ENCODE measurements around the gene XCR1.
A peak's percentile ranks its signal among the peaks of the same experiment; 100 is the strongest.
"Not testable (repeated sequence)": the region's sequence is repeated elsewhere in the genome, so short reads cannot be mapped to it uniquely, and the experiment has no call there.

Gene XCR1

GRCh38 chr3:46001178-46001577, 26.1 kb downstream of the XCR1 start:
- DNase-seq: no peak

- no peak for DNase-seq
Measured at GRCh38 chr3:45997942-45998341, 29.3 kb downstream of the XCR1 start.

- DNase-seq: not testable (repeated sequence)
Measured at GRCh38 chr3:45997499-45997898, 29.8 kb downstream of the XCR1 start.

- DNase-seq: peak; percentile 95
Measured at GRCh38 chr3:45995236-45996192, 31.8 kb downstream of the XCR1 start, which contains the start of gene FYCO1. TSS of gene FYCO1 (minus strand) at chr3:45995824. CDS start at chr3:45984910, 10,914 bp downstream.

- DNase-seq: peak; percentile 81
Measured at GRCh38 chr3:45994419-45995235, 32.7 kb downstream of the XCR1 start.

- DNase-seq: no peak
Measured at GRCh38 chr3:45993421-45994027, 33.8 kb downstream of the XCR1 start.

- no peak for DNase-seq
Measured at GRCh38 chr3:45992821-45993221, 34.5 kb downstream of the XCR1 start.

- no peak for DNase-seq
Measured at GRCh38 chr3:45992133-45992729, 35.1 kb downstream of the XCR1 start.

- DNase-seq: no peak
Measured at GRCh38 chr3:45991341-45991740, 35.9 kb downstream of the XCR1 start.

- DNase-seq: no peak
Measured at GRCh38 chr3:45990181-45990580, 37.1 kb downstream of the XCR1 start.

GRCh38 chr3:45988804-45989203, 38.5 kb downstream of the XCR1 start:
- DNase-seq: no peak

- no peak for DNase-seq
Measured at GRCh38 chr3:45988362-45988761, 38.9 kb downstream of the XCR1 start.

GRCh38 chr3:45987368-45988291, 39.7 kb downstream of the XCR1 start:
- DNase-seq: no peak

- no peak for DNase-seq
Measured at GRCh38 chr3:45986303-45986982, 40.8 kb downstream of the XCR1 start.

GRCh38 chr3:45985532-45986302, 41.6 kb downstream of the XCR1 start:
- no peak for DNase-seq

GRCh38 chr3:45984331-45985312, 42.7 kb downstream of the XCR1 start:
- DNase-seq: no peak

- DNase-seq: no peak
Measured at GRCh38 chr3:45983770-45984169, 43.5 kb downstream of the XCR1 start.

GRCh38 chr3:45981346-45982074, 45.8 kb downstream of the XCR1 start:
- no peak for DNase-seq

All from activated CD8-positive, alpha-beta memory T cell treated with anti-CD3 and anti-CD28 coated beads for 24 hours (primary cell).